Amygdala (tissue), 56 donors: ENCODE results near the gene PDE6B.

ENCODE experiments used
- DNase-seq, 56 donors: peaks; one replicate each; lab custom pipeline; 2025; lab: John Stamatoyannopoulos, UW

Gene PDE6B

GRCh38 chr4:654871-655463, 29.6 kb downstream of the PDE6B start:
- DNase-seq, result peak in 27 of 56 donors; percentile 30 to 80 (median 56)

- DNase-seq, result peak in 6 of 56 donors; percentile 19 to 48 (median 30)
These were observed 30.2 kb downstream of the PDE6B start for GRCh38 chr4:655464-656151.

- DNase-seq, result peak in 4 of 56 donors; percentile 15 to 52 (median 28)
These were observed 31.3 kb downstream of the PDE6B start for GRCh38 chr4:656436-657337.

- no peak for DNase-seq
These were observed 32.0 kb downstream of the PDE6B start for GRCh38 chr4:657338-657833.

GRCh38 chr4:657834-658667, 32.7 kb downstream of the PDE6B start:
- DNase-seq, result no peak

- no peak for DNase-seq
These were observed 33.6 kb downstream of the PDE6B start for GRCh38 chr4:658681-659667.

GRCh38 chr4:659851-660250, 34.5 kb downstream of the PDE6B start:
- DNase-seq, result no peak

- no peak for DNase-seq
These were observed 35.0 kb downstream of the PDE6B start for GRCh38 chr4:660401-660800.

- no peak for DNase-seq
These were observed 35.9 kb downstream of the PDE6B start for GRCh38 chr4:661231-661630.

- DNase-seq, result no peak
These were observed 36.7 kb downstream of the PDE6B start for GRCh38 chr4:661881-662761.

GRCh38 chr4:663046-663437, 37.7 kb downstream of the PDE6B start:
- DNase-seq, result no peak

GRCh38 chr4:663438-664428, 38.4 kb downstream of the PDE6B start:
- DNase-seq, result peak in 14 of 56 donors; percentile 10 to 79 (median 43)

- no peak for DNase-seq
These were observed 39.4 kb downstream of the PDE6B start for GRCh38 chr4:664713-665231.

- DNase-seq, result peak in 1 of 56 donors; percentile 36
These were observed 40.0 kb downstream of the PDE6B start for GRCh38 chr4:665381-665750.

- peak in 9 of 56 donors; percentile 24 to 68 (median 47) for DNase-seq
These were observed 40.5 kb downstream of the PDE6B start for GRCh38 chr4:665751-666435.

GRCh38 chr4:666436-666810, 41.0 kb downstream of the PDE6B start:
- peak in 1 of 56 donors; percentile 61 for DNase-seq
